Endothelial cell of umbilical vein (primary cell): Measurements from ENCODE around the gene NECTIN2.

Experiments
- CTCF ChIP-seq, 2 donors: IDR thresholded peaks; 1 replicate in 1 of 2; 2 replicates in 1 of 2; pipeline ENCODE4 v1.5.1; 2011; ENCODE audit warnings: low read length in 2 of 2, mild to moderate bottlenecking in 2 of 2, moderate library complexity in 2 of 2, control low read depth in 1 of 2, inconsistent platforms in 1 of 2, low read depth in 1 of 2; ENCODE audit not compliant: insufficient read depth in 1 of 2; ENCODE audit errors: extremely low read depth in 1 of 2
- EZH2 ChIP-seq: IDR thresholded peaks from 2 replicates; pipeline ENCODE4 v1.6.1; 2012; ENCODE audit warnings: borderline replicate concordance, low read depth, mild to moderate bottlenecking, moderate library complexity, low read length, inconsistent platforms; ENCODE audit not compliant: severe bottlenecking
- FOS ChIP-seq: IDR thresholded peaks from 2 replicates; pipeline ENCODE4 v1.6.1; 2011; ENCODE audit warnings: mild to moderate bottlenecking, low read length, moderate library complexity, borderline replicate concordance; ENCODE audit not compliant: insufficient read depth
- GATA2 ChIP-seq: IDR thresholded peaks from 2 replicates; pipeline ENCODE4 v1.7.0; 2011; ENCODE audit warnings: low read depth, mild to moderate bottlenecking, moderate library complexity, mixed read lengths, low read length; ENCODE audit not compliant: insufficient read length, insufficient read depth
- JUN ChIP-seq: IDR thresholded peaks from 2 replicates; pipeline ENCODE4 v1.6.1; 2011; ENCODE audit warnings: borderline replicate concordance, low read depth; ENCODE audit not compliant: insufficient read length, insufficient read depth
- MYC ChIP-seq: IDR thresholded peaks from one replicate; pipeline ENCODE4 v1.6.1; 2011; ENCODE audit warnings: mild to moderate bottlenecking, low read depth, low read length
- POLR2A ChIP-seq: IDR thresholded peaks from 2 replicates; pipeline ENCODE4 v1.6.1; 2012; ENCODE audit warnings: low read depth, mild to moderate bottlenecking, control low read depth, low read length
- POLR2AphosphoS5 ChIP-seq: IDR thresholded peaks from 2 replicates; pipeline ENCODE4 v1.6.1; 2012; ENCODE audit warnings: low read depth, mild to moderate bottlenecking, control low read depth, low read length, moderate library complexity; ENCODE audit not compliant: insufficient read depth
- TF ChIP-seq, protein P1 (sequence below): IDR thresholded peaks from 2 replicates; pipeline ENCODE4 v1.6.1; 2011; ENCODE audit not compliant: insufficient read depth, insufficient read length

GRCh38 chr19:44848812-44849447 lies 2.8 kb downstream of the NECTIN2 start:
- no peak for TF ChIP-seq POLR2A
- TF ChIP-seq CTCF (IDR thresholded peaks at IDR 0.05; ENCODE audit: extremely low read depth in 1 of 2, insufficient read depth in 1 of 2, low read depth in 1 of 2, low read length in 2 of 2): no peak
- no peak for TF ChIP-seq EZH2
- TF ChIP-seq POLR2AphosphoS5: no peak
- TF ChIP-seq, protein P1, sequence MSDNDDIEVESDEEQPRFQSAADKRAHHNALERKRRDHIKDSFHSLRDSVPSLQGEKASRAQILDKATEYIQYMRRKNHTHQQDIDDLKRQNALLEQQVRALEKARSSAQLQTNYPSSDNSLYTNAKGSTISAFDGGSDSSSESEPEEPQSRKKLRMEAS: no peak
- no peak for TF ChIP-seq FOS
- TF ChIP-seq MYC: no peak
- TF ChIP-seq JUN: no peak
- TF ChIP-seq GATA2: no peak
